Measurements from ENCODE around the gene GNG13.

GRCh38 chr16:804193-805048 lies 3.9 kb upstream of the GNG13 start:
- TF ChIP-seq CTCF (IDR thresholded peaks at IDR 0.05) (no peak), POLR2AphosphoS5 (IDR thresholded peaks at IDR 0.05) (no peak), POLR2A (IDR thresholded peaks at IDR 0.05) (no peak)

Data from gastroesophageal sphincter (tissue), 3 donors.